ENCODE data around the gene CENPK. TPM values are rescaled to one million over a fixed set of nuclear protein-coding genes. Genes with fewer than 3 reads are reported as not detected.

CENPK gene
- total RNA-seq, 2 experiments from 2014 or later, result 14.4 to 16.8 TPM

DNA sequence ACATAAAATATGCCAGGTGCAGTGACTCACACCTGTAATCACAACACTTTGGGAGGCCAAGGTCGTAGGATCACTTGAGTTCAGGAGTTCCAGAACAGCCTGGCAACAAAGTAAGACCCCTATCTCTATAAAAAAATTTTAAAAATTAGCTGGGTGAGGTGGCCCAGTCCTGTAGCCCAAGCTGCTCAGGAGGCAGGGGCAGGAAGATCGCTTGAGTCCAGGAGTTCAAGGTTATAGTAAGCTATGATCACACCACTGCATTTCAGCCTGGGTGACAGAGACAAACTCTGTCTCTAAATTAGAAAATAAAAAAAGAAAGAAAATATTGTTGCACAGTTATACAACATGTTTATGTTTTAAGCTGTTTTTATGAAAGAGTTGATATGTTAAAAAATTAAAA, 6.8 kb downstream of the CENPK start:
- ChIA-PET CTCF (interaction anchor here (1.4 kb wide), 1 partner anchor 28 kb away, joined by 4 read pairs; no protein-coding TSS in a partner anchor), POLR2A (interaction anchor here (0.6 kb wide), 1 partner anchor 62 kb away, joined by 3 read pairs; no protein-coding TSS in a partner anchor)

GRCh38 chr5:65555287-65555686, 7.7 kb downstream of the CENPK start:
- H3K27me3 ChIP-seq (ENCODE audit: control insufficient read depth in 1 of 2, insufficient read depth in 2 of 2, low read length in 2 of 2), result no peaks in the 10 kb centered on the region
- ChIA-PET POLR2A (interaction anchor here (0.6 kb wide), 1 partner anchor 61 kb away, joined by 3 read pairs; no protein-coding TSS in a partner anchor), CTCF (interaction anchor here (1.4 kb wide), 1 partner anchor 27 kb away, joined by 4 read pairs; no protein-coding TSS in a partner anchor)
- no peak overlapping the region for H3K4me3 ChIP-seq (ENCODE audit: low read length)
- H3K9me3 Mint-ChIP-seq, result no peaks in the 10 kb centered on the region
- no peaks in the 10 kb centered on the region for H3K9me3 ChIP-seq (ENCODE audit: control insufficient read depth in 1 of 2, insufficient read depth in 1 of 2, low read length in 2 of 2)
- no peak overlapping the region for H3K27ac Mint-ChIP-seq
- no peak for DNase-seq
- H3K36me3 Mint-ChIP-seq (ENCODE audit: low read depth), result peaks cover 67% of the 10 kb centered on the region
- H3K4me1 Mint-ChIP-seq (ENCODE audit: low read depth), result peaks cover 16% of the 10 kb centered on the region
- TF ChIP-seq, protein P1, sequence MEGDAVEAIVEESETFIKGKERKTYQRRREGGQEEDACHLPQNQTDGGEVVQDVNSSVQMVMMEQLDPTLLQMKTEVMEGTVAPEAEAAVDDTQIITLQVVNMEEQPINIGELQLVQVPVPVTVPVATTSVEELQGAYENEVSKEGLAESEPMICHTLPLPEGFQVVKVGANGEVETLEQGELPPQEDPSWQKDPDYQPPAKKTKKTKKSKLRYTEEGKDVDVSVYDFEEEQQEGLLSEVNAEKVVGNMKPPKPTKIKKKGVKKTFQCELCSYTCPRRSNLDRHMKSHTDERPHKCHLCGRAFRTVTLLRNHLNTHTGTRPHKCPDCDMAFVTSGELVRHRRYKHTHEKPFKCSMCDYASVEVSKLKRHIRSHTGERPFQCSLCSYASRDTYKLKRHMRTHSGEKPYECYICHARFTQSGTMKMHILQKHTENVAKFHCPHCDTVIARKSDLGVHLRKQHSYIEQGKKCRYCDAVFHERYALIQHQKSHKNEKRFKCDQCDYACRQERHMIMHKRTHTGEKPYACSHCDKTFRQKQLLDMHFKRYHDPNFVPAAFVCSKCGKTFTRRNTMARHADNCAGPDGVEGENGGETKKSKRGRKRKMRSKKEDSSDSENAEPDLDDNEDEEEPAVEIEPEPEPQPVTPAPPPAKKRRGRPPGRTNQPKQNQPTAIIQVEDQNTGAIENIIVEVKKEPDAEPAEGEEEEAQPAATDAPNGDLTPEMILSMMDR (IDR thresholded peaks at IDR 0.05), result no peak
- H3K4me1 ChIP-seq (ENCODE audit: insufficient read depth, low read length), result no peaks in the 10 kb centered on the region
- H3K27me3 Mint-ChIP-seq, result no peaks in the 10 kb centered on the region
- no peak overlapping the region for H3K27ac ChIP-seq (ENCODE audit: low read depth in 1 of 2, low read length in 2 of 2)
- peaks cover 4% of the 10 kb centered on the region for H3K36me3 ChIP-seq (ENCODE audit: insufficient read depth, low read length)
- ATAC-seq (ENCODE audit: poor library complexity), result no peak
- no peak overlapping the region for H3K4me3 Mint-ChIP-seq
- intact Hi-C loops (cut with DNase I, micrococcal nuclease), result no loop called here

More for the DNA sequence above, 6.8 kb downstream of the CENPK start:
- Histone ChIP-seq H3K27ac (ENCODE audit: low read depth in 1 of 2, low read length in 2 of 2) (no peak overlapping the region), H3K9me3 (ENCODE audit: control insufficient read depth in 1 of 2, insufficient read depth in 1 of 2, low read length in 2 of 2) (no peaks in the 10 kb centered on the region), H3K36me3 (ENCODE audit: insufficient read depth, low read length) (no peaks in the 10 kb centered on the region), H3K4me3 (ENCODE audit: low read length) (no peak overlapping the region), H3K27me3 (ENCODE audit: control insufficient read depth in 1 of 2, insufficient read depth in 2 of 2, low read length in 2 of 2) (no peaks in the 10 kb centered on the region), H3K4me1 (ENCODE audit: insufficient read depth, low read length) (no peaks in the 10 kb centered on the region)
- Mint-ChIP-seq H3K27me3 (no peaks in the 10 kb centered on the region), H3K4me1 (ENCODE audit: low read depth) (peaks cover 16% of the 10 kb centered on the region), H3K36me3 (ENCODE audit: low read depth) (peaks cover 60% of the 10 kb centered on the region), H3K27ac (no peak overlapping the region), H3K4me3 (no peak overlapping the region), H3K9me3 (no peaks in the 10 kb centered on the region)
- intact Hi-C loops (cut with DNase I, micrococcal nuclease), result no loop called here
- ATAC-seq (ENCODE audit: poor library complexity) (no peak), DNase-seq (no peak)
- TF ChIP-seq, protein P1 (IDR thresholded peaks at IDR 0.05), result no peak

DNA sequence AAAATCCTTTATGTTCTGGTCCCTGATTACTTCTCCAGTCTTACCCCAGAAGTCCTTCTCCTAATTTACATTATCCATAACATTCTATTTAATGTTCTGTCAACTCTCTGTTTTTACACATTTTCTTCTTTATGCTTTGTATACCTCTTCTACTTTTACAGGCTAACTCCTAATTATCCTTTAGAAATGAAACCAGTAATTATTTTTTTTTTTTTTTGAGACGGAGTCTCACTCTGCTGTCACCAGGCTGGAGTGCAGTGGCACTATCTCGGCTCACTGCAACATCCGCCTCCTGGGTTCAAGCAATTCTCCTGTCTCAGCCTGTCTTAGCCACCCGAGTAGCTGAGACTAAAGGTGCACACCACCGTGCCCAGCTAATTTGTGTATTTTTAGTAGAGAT, 9.0 kb downstream of the CENPK start:
- POLR2A ChIA-PET, result no interaction called here
- no peaks in the 10 kb centered on the region for H3K9me3 ChIP-seq (ENCODE audit: control insufficient read depth in 1 of 2, insufficient read depth in 1 of 2, low read length in 2 of 2)
- H3K27ac Mint-ChIP-seq, result no peak overlapping the region
- ATAC-seq (ENCODE audit: poor library complexity), result no peak
- peaks cover 74% of the 10 kb centered on the region for H3K36me3 Mint-ChIP-seq (ENCODE audit: low read depth)
- TF ChIP-seq, protein P1 (IDR thresholded peaks at IDR 0.05), result no peak
- no peak overlapping the region for H3K4me3 ChIP-seq (ENCODE audit: low read length)
- no peaks in the 10 kb centered on the region for H3K27me3 ChIP-seq (ENCODE audit: control insufficient read depth in 1 of 2, insufficient read depth in 2 of 2, low read length in 2 of 2)
- H3K36me3 ChIP-seq (ENCODE audit: insufficient read depth, low read length), result peaks cover 4% of the 10 kb centered on the region
- no peak overlapping the region for H3K27ac ChIP-seq (ENCODE audit: low read depth in 1 of 2, low read length in 2 of 2)
- CTCF ChIA-PET, result no interaction called here
- H3K27me3 Mint-ChIP-seq, result no peaks in the 10 kb centered on the region
- no peak overlapping the region for H3K4me3 Mint-ChIP-seq
- peaks cover 15% of the 10 kb centered on the region for H3K4me1 Mint-ChIP-seq (ENCODE audit: low read depth)
- no peaks in the 10 kb centered on the region for H3K9me3 Mint-ChIP-seq
- intact Hi-C loops (cut with DNase I, micrococcal nuclease), result no loop called here
- no peaks in the 10 kb centered on the region for H3K4me1 ChIP-seq (ENCODE audit: insufficient read depth, low read length)
- DNase-seq, result no peak
